SK-N-SH (cell line): ENCODE data around the gene PEPD.

ENCODE experiments used
- CTCF ChIP-seq: fragments of 200-600 bp; sonication (generic); IDR thresholded peaks from 2 replicates; pipeline ENCODE4 v1.6.1; 2017; ENCODE audit warnings: antibody characterized with exemption, mild to moderate bottlenecking, moderate library complexity
- GABPA ChIP-seq: IDR thresholded peaks from 2 replicates; pipeline ENCODE4 v1.4.0; 2012; ENCODE audit warnings: low read depth, mild to moderate bottlenecking
- JUND ChIP-seq: IDR thresholded peaks from 2 replicates; pipeline ENCODE4 v1.4.0; 2012
- NRF1 ChIP-seq: IDR thresholded peaks from 2 replicates; pipeline ENCODE4 v1.6.1; 2012; ENCODE audit warnings: low read depth, mild to moderate bottlenecking, low read length
- POLR2AphosphoS5 ChIP-seq: IDR thresholded peaks from 2 replicates; pipeline ENCODE4 v1.6.1; 2012; ENCODE audit warnings: low read depth, low read length
- RAD21 ChIP-seq: IDR thresholded peaks from 2 replicates; pipeline ENCODE4 v1.6.1; 2012; ENCODE audit warnings: mild to moderate bottlenecking, low read length

- TF ChIP-seq CTCF: no peak
- TF ChIP-seq GABPA: no peak
- no peak for TF ChIP-seq RAD21
- TF ChIP-seq POLR2AphosphoS5: no peak
- TF ChIP-seq JUND: no peak
- no peak for TF ChIP-seq NRF1
Measured at GRCh38 chr19:33465834-33466233, 55.8 kb downstream of the PEPD start.
